Ovary (tissue), 9 donors: ENCODE data around the gene IFFO2. TPM values are rescaled to one million over a fixed set of nuclear protein-coding genes. Genes with fewer than 3 reads are reported as not detected.

Source experiments
- DNase-seq, 5 donors: peaks; one replicate each; pipeline ENCODE4 v3.0.0-alpha.2; 2019 to 2020
- H3K27ac ChIP-seq, 2 donors: fragments of 200-600 bp; one replicate each; pipeline versions ENCODE4 v1.5.1 to v1.8.0; 2019 to 2022
- H3K27me3 ChIP-seq: fragments of 200-600 bp; one replicate; pipeline ENCODE4 v1.8.0; 2022
- H3K36me3 ChIP-seq: fragments of 200-600 bp; sonication (generic); one replicate; pipeline ENCODE4 v1.5.1; 2019
- H3K4me1 ChIP-seq: one replicate; pipeline ENCODE4 v1.8.1; 2013; ENCODE audit warnings: mild to moderate bottlenecking, moderate library complexity; ENCODE audit not compliant: insufficient read depth
- H3K4me3 ChIP-seq: fragments of 200-600 bp; sonication (generic); one replicate; pipeline ENCODE4 v1.5.1; 2017
- H3K9me3 ChIP-seq, 2 donors: fragments of 200-600 bp in 1 of 2; sonication (generic) in 1 of 2; one replicate each; pipeline versions ENCODE4 v1.5.1 to v1.8.1; 2013 to 2019; ENCODE audit warnings: mild to moderate bottlenecking in 1 of 2, moderate library complexity in 1 of 2
- EP300 ChIP-seq: sonication (generic); formaldehyde crosslinking; IDR thresholded peaks from one replicate; pipeline ENCODE4 v1.6.1; 2017; ENCODE audit warnings: antibody characterized with exemption
- POLR2A ChIP-seq: fragments of 450-650 bp; IDR thresholded peaks from one replicate; pipeline ENCODE4 v1.6.1; 2017; ENCODE audit warnings: antibody characterized with exemption, mild to moderate bottlenecking, moderate library complexity
- WGBS, 3 donors: extraction: QIAGEN DNeasy Blood & Tissue Kit in 1 of 3; methylation state at CpG; one replicate each; pipeline versions ENCODE4 v1.1.5 to v1.1.7; 2013 to 2017; 5-methylcytosine and 5-hydroxymethylcytosine counted together
- intact Hi-C, 4 donors: fragments of 100-400 bp; cut with DNase I; formaldehyde crosslinking; loops; one replicate each; pipeline versions ENCODE4 v1.11.0 to v1.15.1; 2022 to 2023
- polyA plus RNA-seq, 2 donors: library from polyadenylated mRNA; stranded (reverse); fragments of 200-250 nt in 1 of 2; fragments of 350-450 nt in 1 of 2; fragmentation: Illumina TruSeq in 1 of 2; extraction: RNeasy Lipid Tissue Mini Kit (QIAGEN cat#74804) in 1 of 2; gene quantifications; one replicate each; pipeline ENCODE4 v1.2.3, GENCODE V29; 2013 to 2014
- total RNA-seq, 7 donors: library from RNA; depleted of rRNA in 2 of 7; stranded (reverse); fragments of >200 nt in 2 of 7; fragmentation: NEBNext Ultra II Directional in 3 of 7; extraction: Animal tissue kit (Norgen Biotek cat#: 25700) in 3 of 7; gene quantifications; one replicate each; pipeline versions ENCODE4 v1.1.0 to v1.2.4, GENCODE V29; 2016 to 2023
- TF ChIP-seq, protein P1 (sequence below), 3 donors: fragments of 450-650 bp in 2 of 3; fragments of 200-600 bp in 1 of 3; IDR thresholded peaks; one replicate each; pipeline versions ENCODE4 v1.5.1 to v1.8.0; 2016 to 2022; ENCODE audit warnings: antibody characterized with exemption in 3 of 3, mild to moderate bottlenecking in 1 of 3
- donor health status: DM: no; HTN: no; CAD: no; lungs with moderate emphysema.
- donor health status: DM: no; HTN: no; CAD: no.
- donor health status: Bipolar disorder and iron deficiency.
- donor health status: DM: yes; HTN: yes; CAD: no.
- donor health status: DM: no; HTN: no; CAD: no.
- donor health status: DM: yes; HTN: yes; CAD: no.

The IFFO2 gene
- total and polyA plus RNA-seq, 9 donors = 3.4 to 11.2 (median 6.2) TPM

DNA sequence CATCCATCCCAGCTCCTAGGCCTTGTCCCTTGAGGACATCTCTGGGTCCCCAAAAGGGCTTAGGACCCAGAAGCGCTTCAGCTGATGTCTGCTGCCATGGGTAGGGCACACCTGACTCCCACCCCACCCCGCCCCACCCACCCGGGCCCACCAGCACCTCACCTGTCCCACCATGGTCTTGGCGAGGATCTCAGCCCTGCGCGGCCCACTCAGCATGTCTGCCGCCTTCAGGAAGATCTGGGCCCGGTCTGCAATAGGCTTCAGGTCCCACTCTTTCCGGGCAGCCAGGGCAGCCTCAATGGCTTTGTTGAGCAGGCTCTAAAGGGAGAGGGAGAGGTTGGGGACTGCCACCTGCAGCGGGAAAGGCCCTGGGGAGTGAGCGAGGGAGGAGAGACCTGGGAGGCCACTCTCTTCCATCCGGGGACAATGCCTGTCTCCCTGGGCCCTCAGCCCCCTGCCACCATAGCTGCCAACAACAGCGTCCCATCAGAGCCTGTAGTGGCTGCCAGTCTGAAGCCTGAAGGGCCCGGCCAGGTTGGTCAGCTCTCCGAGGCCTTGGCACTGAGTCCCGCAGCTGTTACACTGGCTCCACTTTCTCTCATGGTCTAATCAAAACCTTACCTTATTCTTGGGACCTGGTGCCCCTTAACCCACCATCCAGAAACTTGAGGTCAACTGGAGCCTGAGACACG, 71.0 kb downstream of the IFFO2 start:
- H3K4me3 ChIP-seq = no peak overlapping the region
- H3K27me3 ChIP-seq = no peaks in the 10 kb centered on the region
- DNase-seq = no peak
- intact Hi-C loops = no loop called here
- H3K27ac ChIP-seq = no peak overlapping the region
- H3K36me3 ChIP-seq = no peaks in the 10 kb centered on the region
- TF ChIP-seq POLR2A = no peak
- TF ChIP-seq EP300 = no peak
- TF ChIP-seq, protein P1, sequence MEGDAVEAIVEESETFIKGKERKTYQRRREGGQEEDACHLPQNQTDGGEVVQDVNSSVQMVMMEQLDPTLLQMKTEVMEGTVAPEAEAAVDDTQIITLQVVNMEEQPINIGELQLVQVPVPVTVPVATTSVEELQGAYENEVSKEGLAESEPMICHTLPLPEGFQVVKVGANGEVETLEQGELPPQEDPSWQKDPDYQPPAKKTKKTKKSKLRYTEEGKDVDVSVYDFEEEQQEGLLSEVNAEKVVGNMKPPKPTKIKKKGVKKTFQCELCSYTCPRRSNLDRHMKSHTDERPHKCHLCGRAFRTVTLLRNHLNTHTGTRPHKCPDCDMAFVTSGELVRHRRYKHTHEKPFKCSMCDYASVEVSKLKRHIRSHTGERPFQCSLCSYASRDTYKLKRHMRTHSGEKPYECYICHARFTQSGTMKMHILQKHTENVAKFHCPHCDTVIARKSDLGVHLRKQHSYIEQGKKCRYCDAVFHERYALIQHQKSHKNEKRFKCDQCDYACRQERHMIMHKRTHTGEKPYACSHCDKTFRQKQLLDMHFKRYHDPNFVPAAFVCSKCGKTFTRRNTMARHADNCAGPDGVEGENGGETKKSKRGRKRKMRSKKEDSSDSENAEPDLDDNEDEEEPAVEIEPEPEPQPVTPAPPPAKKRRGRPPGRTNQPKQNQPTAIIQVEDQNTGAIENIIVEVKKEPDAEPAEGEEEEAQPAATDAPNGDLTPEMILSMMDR (IDR thresholded peaks at IDR 0.05) = no peak
- no peaks in the 10 kb centered on the region for H3K4me1 ChIP-seq
- WGBS, 3 donors = 91 to 93% (median 92%) methylated on average over 15 to 17 of the region's 17 CpGs
- no peaks in the 10 kb centered on the region for H3K9me3 ChIP-seq

DNA sequence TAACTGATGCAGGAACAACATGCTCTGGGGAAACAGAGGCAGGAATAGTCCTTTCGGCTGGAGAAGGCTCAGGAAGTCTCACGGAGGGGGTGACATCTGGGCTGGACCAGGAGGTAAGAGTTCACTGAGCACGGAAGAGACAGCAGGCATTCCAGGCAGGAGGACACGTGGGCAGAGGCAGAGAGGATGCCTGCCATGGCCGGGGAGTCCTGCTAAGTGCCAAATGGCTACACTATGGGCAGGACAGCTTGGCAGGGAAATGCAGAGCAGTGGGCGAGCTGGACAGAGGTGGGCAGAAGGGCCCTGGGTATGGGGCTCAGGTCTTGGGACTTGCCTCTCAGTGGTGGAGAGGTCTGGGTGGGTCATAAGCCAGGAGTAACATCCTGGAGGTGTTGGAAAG, 71.7 kb downstream of the IFFO2 start:
- Histone ChIP-seq H3K27ac (no peak overlapping the region), H3K36me3 (no peaks in the 10 kb centered on the region), H3K9me3 (no peaks in the 10 kb centered on the region), H3K4me1 (no peaks in the 10 kb centered on the region), H3K27me3 (no peaks in the 10 kb centered on the region), H3K4me3 (no peak overlapping the region)
- intact Hi-C loops = no loop called here
- TF ChIP-seq EP300 (no peak), POLR2A (no peak)
- TF ChIP-seq, protein P1 (IDR thresholded peaks at IDR 0.05) = no peak
- WGBS, 3 donors = 78 to 87% (median 83%) methylated on average over 6 of the region's 6 CpGs
- no peak for DNase-seq

DNA sequence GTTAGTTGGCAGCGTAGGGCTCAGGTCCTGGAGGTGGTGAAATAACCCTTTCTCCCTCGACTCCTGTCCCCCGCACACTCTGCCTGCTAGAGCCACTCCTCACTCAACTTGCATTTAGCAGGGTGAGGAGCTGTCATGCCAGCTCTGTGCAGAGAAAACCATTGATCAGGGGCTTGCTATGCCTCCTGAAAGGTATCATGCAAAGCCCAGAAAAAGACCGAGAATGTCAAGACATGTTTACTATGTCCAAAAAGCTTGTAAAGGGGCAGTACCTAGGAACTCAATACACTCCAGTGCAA, 72.1 kb downstream of the IFFO2 start:
- H3K27ac ChIP-seq = no peak overlapping the region
- no peaks in the 10 kb centered on the region for H3K36me3 ChIP-seq
- no peaks in the 10 kb centered on the region for H3K27me3 ChIP-seq
- intact Hi-C loops = no loop called here
- TF ChIP-seq, protein P1 (IDR thresholded peaks at IDR 0.05) = no peak
- WGBS, 3 donors = 62 to 70% (median 63%) methylated on average over 4 of the region's 4 CpGs
- H3K4me1 ChIP-seq = no peaks in the 10 kb centered on the region
- DNase-seq = no peak
- no peaks in the 10 kb centered on the region for H3K9me3 ChIP-seq
- no peak overlapping the region for H3K4me3 ChIP-seq

DNA sequence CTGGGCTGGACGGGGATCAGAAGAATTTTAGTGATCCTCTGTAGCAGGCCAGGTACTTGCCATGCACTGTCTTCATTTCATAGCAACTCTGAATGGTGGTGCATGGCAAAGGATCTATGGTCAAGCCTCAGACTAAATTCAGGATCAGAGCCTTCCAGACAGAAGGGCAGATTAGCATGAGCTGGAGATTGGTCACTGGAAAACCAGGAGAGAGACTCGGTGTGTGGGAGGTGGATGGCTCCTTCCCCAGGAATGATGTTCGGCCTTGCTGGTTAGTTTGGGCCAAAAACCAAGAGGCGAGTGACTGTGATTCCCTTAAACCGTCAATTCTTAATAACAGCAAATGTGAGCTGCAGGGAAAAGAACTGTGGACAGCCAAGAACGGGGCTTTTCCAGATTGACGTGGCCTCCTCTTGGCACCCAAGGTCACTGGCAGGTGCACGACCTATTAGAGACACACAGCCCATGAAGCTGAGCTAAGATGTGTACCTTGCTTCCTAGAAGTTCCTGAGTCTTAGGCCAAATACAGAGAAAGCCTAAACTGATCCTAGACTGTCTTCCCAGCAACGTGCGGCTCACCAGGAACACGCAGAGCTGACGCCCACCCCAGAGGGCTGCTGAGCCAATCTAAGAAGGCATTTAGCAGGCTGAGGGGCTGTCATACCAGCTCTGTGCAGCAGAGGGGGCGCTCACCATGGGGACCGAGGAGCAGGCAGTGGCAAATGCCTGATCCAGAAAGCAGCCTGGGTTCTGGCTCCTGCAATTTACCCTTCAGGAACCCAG, 72.6 kb downstream of the IFFO2 start:
- H3K27me3 ChIP-seq = no peaks in the 10 kb centered on the region
- intact Hi-C loops = no loop called here
- DNase-seq = peak; percentile 49 to 84 (median 75)
- 26 to 33% (median 32%) methylated on average over 14 of the region's 14 CpGs for WGBS, 3 donors
- no peaks in the 10 kb centered on the region for H3K4me1 ChIP-seq
- H3K4me3 ChIP-seq = no peak overlapping the region
- no peak for TF ChIP-seq EP300
- no peak for TF ChIP-seq POLR2A
- TF ChIP-seq, protein P1 (IDR thresholded peaks at IDR 0.05) = peak; percentile 39 to 79 (median 63)
- no peak overlapping the region for H3K27ac ChIP-seq
- no peaks in the 10 kb centered on the region for H3K36me3 ChIP-seq
- no peaks in the 10 kb centered on the region for H3K9me3 ChIP-seq
